ENCODE measurements around the gene ELFN1. TPM values are rescaled to one million over a fixed set of nuclear protein-coding genes. Genes with fewer than 3 reads are reported as not detected.

The ELFN1 gene
- total RNA-seq, 6 donors from 2014 or later, result 0.11 to 3.0 (median 0.30) TPM; not detected in 1

DNA sequence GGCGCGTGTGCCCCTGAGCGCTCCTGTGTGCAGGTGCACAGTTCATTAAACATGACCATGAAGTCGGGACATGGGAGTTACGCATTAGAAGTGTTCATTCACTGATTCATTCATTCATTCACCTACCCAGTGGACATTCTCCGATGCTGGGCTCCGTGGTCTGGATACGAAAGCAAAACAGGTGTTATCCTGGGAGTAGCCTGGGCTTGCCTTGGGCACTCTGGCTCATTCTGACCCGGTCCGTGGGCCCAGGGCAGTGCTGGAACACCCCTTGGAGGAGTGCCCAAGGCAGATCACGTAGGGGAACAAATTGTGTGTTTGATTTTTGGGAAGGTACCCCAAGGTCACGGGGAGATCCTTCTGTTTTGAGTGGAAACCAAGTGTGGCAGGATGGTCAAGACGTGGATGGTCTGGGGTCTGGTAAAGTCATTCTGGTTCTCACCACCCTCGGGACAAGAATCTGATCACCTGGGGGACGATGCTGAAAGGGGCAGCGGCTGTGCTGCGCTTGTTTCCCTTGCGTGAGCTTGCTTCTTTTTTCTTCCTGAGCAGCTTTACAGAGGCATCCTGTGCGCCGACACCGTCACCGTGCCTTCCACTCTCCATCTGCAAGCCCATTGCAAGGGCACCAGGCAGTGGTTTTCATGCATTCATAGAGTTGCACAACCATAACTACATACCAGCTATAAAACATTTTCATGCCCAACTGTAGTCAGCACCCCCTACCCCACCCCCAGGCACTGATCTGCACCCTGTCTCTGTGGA lies 10.1 kb downstream of the ELFN1 start:
- DNase-seq (peak in 1 of 2 donors; percentile 8), ATAC-seq (ENCODE audit: low FRiP score in 2 of 2) (no peak)
- H3K4me3 ChIP-seq, result no peak overlapping the region
- H3K9me3 ChIP-seq, result peaks cover 8 to 14% (median 13%) of the 10 kb centered on the region in 4 donors
- H3K36me3 ChIP-seq, result no peaks in the 10 kb centered on the region
- H3K4me1 ChIP-seq, result no peaks in the 10 kb centered on the region
- 89 to 90% methylated on average over 22 of the region's 22 CpGs for WGBS, 2 donors
- H3K27me3 ChIP-seq, result no peaks in the 10 kb centered on the region
- no peak overlapping the region for H3K27ac ChIP-seq
- TF ChIP-seq POLR2A (IDR thresholded peaks at IDR 0.05), result no peak
- TF ChIP-seq, protein P1, sequence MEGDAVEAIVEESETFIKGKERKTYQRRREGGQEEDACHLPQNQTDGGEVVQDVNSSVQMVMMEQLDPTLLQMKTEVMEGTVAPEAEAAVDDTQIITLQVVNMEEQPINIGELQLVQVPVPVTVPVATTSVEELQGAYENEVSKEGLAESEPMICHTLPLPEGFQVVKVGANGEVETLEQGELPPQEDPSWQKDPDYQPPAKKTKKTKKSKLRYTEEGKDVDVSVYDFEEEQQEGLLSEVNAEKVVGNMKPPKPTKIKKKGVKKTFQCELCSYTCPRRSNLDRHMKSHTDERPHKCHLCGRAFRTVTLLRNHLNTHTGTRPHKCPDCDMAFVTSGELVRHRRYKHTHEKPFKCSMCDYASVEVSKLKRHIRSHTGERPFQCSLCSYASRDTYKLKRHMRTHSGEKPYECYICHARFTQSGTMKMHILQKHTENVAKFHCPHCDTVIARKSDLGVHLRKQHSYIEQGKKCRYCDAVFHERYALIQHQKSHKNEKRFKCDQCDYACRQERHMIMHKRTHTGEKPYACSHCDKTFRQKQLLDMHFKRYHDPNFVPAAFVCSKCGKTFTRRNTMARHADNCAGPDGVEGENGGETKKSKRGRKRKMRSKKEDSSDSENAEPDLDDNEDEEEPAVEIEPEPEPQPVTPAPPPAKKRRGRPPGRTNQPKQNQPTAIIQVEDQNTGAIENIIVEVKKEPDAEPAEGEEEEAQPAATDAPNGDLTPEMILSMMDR (IDR thresholded peaks at IDR 0.05), result no peak
- TF ChIP-seq POLR2AphosphoS5 (IDR thresholded peaks at IDR 0.05), result no peak
- TF ChIP-seq EP300 (IDR thresholded peaks at IDR 0.05), result no peak

DNA sequence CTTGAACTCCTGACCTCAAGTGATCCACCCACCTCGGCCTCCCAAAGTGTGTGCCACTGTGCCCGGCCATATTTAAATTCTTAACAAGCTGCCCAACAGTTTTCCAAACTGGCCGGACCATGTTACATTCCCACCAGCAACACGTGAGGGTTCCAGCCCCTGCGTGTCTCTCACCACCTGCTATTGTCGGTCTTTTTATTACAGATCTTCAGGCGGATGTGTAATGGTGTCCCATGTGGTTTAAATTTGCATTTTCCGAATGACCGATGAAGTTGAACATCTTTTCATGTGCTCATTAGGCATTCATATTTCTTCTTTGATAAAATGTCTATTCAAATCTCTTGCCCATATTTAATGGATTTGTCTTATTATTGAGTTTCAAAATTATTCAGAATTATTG lies 11.5 kb downstream of the ELFN1 start:
- Histone ChIP-seq H3K4me1 (no peaks in the 10 kb centered on the region), H3K27me3 (no peaks in the 10 kb centered on the region), H3K9me3 (peaks cover 11 to 18% (median 17%) of the 10 kb centered on the region in 4 donors), H3K4me3 (no peak overlapping the region), H3K36me3 (no peaks in the 10 kb centered on the region), H3K27ac (no peak overlapping the region)
- ATAC-seq (ENCODE audit: low FRiP score in 2 of 2), result no peak
- TF ChIP-seq POLR2AphosphoS5 (IDR thresholded peaks at IDR 0.05), result no peak
- TF ChIP-seq, protein P1 (IDR thresholded peaks at IDR 0.05), result no peak
- no peak for TF ChIP-seq POLR2A (IDR thresholded peaks at IDR 0.05)
- no peak for TF ChIP-seq EP300 (IDR thresholded peaks at IDR 0.05)
- peak in 1 of 2 donors; percentile 1 for DNase-seq
- 91 to 92% methylated on average over 9 of the region's 9 CpGs for WGBS, 2 donors

DNA sequence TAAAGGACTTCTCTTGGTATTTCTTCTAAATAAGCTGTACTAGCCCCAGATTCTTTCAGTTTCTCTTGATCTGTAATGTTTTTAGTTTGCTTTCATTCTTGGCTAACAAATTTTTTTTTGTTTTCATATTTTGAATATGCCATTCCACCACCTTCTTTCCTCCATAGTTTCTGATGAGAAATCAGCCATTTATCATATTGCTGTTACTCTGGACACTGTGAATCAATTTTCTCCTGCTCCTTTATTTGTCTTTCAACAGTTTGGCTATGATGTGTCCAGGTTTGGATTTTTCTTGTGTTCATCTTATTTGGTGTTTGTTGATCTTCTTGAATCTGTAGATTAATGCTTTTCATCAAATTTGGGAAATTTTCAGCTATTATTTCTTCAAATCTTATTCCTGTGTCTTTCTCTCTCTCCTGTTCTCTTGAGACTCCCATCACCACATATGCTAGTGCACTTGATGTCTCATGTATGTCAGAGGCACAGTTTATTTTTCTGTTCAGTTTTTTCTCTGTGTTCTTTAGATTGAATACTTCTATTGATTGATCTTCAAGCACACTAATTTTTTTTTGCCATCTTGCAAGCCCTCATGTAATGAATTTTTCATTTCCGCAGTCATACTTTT lies 15.0 kb downstream of the ELFN1 start:
- no peak for ATAC-seq (ENCODE audit: low FRiP score in 2 of 2)
- TF ChIP-seq POLR2AphosphoS5 (IDR thresholded peaks at IDR 0.05), result no peak
- TF ChIP-seq, protein P1 (IDR thresholded peaks at IDR 0.05), result no peak
- TF ChIP-seq EP300 (IDR thresholded peaks at IDR 0.05), result no peak
- no peak for TF ChIP-seq POLR2A (IDR thresholded peaks at IDR 0.05)
- DNase-seq, result no peak
- Histone ChIP-seq H3K27me3 (no peaks in the 10 kb centered on the region), H3K27ac (no peak overlapping the region), H3K9me3 (peaks cover 11 to 18% (median 17%) of the 10 kb centered on the region in 4 donors), H3K36me3 (no peaks in the 10 kb centered on the region), H3K4me1 (no peaks in the 10 kb centered on the region), H3K4me3 (no peak overlapping the region)
- 96 to 100% methylated on average over 1 of the region's 1 CpG for WGBS, 2 donors

DNA sequence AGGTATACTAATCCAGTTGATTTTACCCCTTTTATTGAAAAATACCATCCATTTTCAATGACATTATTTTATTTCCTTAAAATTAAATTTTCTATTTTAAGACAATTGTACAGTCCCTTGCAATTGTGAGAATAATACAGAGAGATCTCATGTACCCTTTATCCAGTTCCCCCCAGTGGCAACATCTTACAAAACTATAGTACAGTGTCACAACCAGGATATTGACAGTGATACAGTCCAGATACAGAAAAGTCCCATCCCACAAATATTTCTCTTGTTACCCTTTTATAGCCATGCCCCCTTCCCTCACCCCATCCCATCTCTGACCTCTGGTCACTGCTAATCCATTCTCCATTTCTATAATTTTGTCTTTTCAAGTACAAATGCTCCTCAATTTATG lies 18.5 kb downstream of the ELFN1 start:
- DNase-seq, result no peak
- no peak overlapping the region for H3K27ac ChIP-seq
- TF ChIP-seq, protein P1 (IDR thresholded peaks at IDR 0.05), result no peak
- TF ChIP-seq POLR2A (IDR thresholded peaks at IDR 0.05) (no peak), EP300 (IDR thresholded peaks at IDR 0.05) (no peak), POLR2AphosphoS5 (IDR thresholded peaks at IDR 0.05) (no peak)
- no peak for ATAC-seq (ENCODE audit: low FRiP score in 2 of 2)
- peaks cover 10 to 18% (median 15%) of the 10 kb centered on the region in 4 donors for H3K9me3 ChIP-seq
- H3K4me1 ChIP-seq, result no peaks in the 10 kb centered on the region
- no peaks in the 10 kb centered on the region for H3K36me3 ChIP-seq
- no peak overlapping the region for H3K4me3 ChIP-seq
- no peaks in the 10 kb centered on the region for H3K27me3 ChIP-seq
